Bronchial epithelial cell (primary cell): ENCODE data around the gene RASA2. TPM values are rescaled to one million over a fixed set of nuclear protein-coding genes. Genes with fewer than 3 reads are reported as not detected.

Source experiments
- DNase-seq: peaks from one replicate; pipeline ENCODE4 v3.0.0-alpha.2; 2010; ENCODE audit warnings: low read depth
- FAIRE-seq: peaks from 2 replicates; lab custom pipeline; 2011; peaks lifted over from hg19 to GRCh38; lab: Jason Lieb, UNC
- H3K27me3 ChIP-seq: 2 replicates; pipeline ENCODE4 v1.5.1; 2011; ENCODE audit warnings: low read length; ENCODE audit not compliant: control insufficient read depth, insufficient read depth
- H3K36me3 ChIP-seq: 2 replicates; pipeline ENCODE4 v1.5.1; 2011; ENCODE audit warnings: low read length; ENCODE audit not compliant: control insufficient read depth, insufficient read depth
- H3K4me3 ChIP-seq: 2 replicates; pipeline ENCODE4 v1.5.1; 2011; ENCODE audit warnings: mild to moderate bottlenecking, low read depth, low read length, control low read depth
- CTCF ChIP-seq: IDR thresholded peaks from 2 replicates; pipeline ENCODE4 v1.5.1; 2011; ENCODE audit warnings: mild to moderate bottlenecking, moderate library complexity, low read length, control low read depth, inconsistent platforms; ENCODE audit not compliant: insufficient read depth, severe bottlenecking
- total RNA-seq: library from RNA; depleted of rRNA; stranded (reverse); fragments of >200 nt; gene quantifications from 2 replicates; pipeline ENCODE4 v1.2.1, GENCODE V29; 2014

The RASA2 gene
- total RNA-seq, 1 donor from 2014 or later, result 11.8 TPM

GRCh38 chr3:141651409-141651808 lies 164.6 kb downstream of the RASA2 start:
- DNase-seq (no peak), FAIRE-seq (no peak)
- no peaks in the 10 kb centered on the region for H3K27me3 ChIP-seq
- H3K36me3 ChIP-seq, result no peaks in the 10 kb centered on the region
- no peak for TF ChIP-seq CTCF
- H3K4me3 ChIP-seq, result no peak overlapping the region

- Histone ChIP-seq H3K27me3 (no peaks in the 10 kb centered on the region), H3K36me3 (no peaks in the 10 kb centered on the region), H3K4me3 (no peak overlapping the region)
- FAIRE-seq (no peak), DNase-seq (no peak)
- TF ChIP-seq CTCF, result no peak
Measured at GRCh38 chr3:141652349-141652748, 165.5 kb downstream of the RASA2 start.

- no peaks in the 10 kb centered on the region for H3K36me3 ChIP-seq
- peaks cover 5% of the 10 kb centered on the region for H3K27me3 ChIP-seq
- no peak overlapping the region for H3K4me3 ChIP-seq
- no peak for TF ChIP-seq CTCF
- no peak for FAIRE-seq
- DNase-seq, result no peak
Measured at GRCh38 chr3:141653847-141654246, 167.0 kb downstream of the RASA2 start.

- DNase-seq (no peak), FAIRE-seq (no peak)
- H3K4me3 ChIP-seq, result no peak overlapping the region
- H3K36me3 ChIP-seq, result no peaks in the 10 kb centered on the region
- TF ChIP-seq CTCF, result no peak
- H3K27me3 ChIP-seq, result peaks cover 14% of the 10 kb centered on the region
Measured at GRCh38 chr3:141655801-141656200, 169.0 kb downstream of the RASA2 start.

- H3K36me3 ChIP-seq, result no peaks in the 10 kb centered on the region
- FAIRE-seq (no peak), DNase-seq (peak; percentile 80)
- H3K27me3 ChIP-seq, result peaks cover 14% of the 10 kb centered on the region
- no peak for TF ChIP-seq CTCF
- no peak overlapping the region for H3K4me3 ChIP-seq
Measured at GRCh38 chr3:141656771-141657170, 169.9 kb downstream of the RASA2 start.

GRCh38 chr3:141657516-141657915 lies 170.7 kb downstream of the RASA2 start:
- H3K27me3 ChIP-seq, result peaks cover 14% of the 10 kb centered on the region
- H3K36me3 ChIP-seq, result no peaks in the 10 kb centered on the region
- no peak overlapping the region for H3K4me3 ChIP-seq
- DNase-seq (no peak), FAIRE-seq (no peak)
- TF ChIP-seq CTCF, result no peak
